H1 (cell line): ENCODE measurements around the gene HSPB1. TPM values are rescaled to one million over a fixed set of nuclear protein-coding genes. Genes with fewer than 3 reads are reported as not detected.

Experiments
- CTCF ChIA-PET: fragments of 300-600 bp; sonication (Branson Sonifier 250); formaldehyde crosslinking; loops from one replicate; lab custom pipeline; 2021; ENCODE audit not compliant: partially characterized antibody; lab: Charles Lee
- POLR2A ChIA-PET: fragments of 300-600 bp; sonication (Branson Sonifier 250); formaldehyde crosslinking; loops from one replicate; lab custom pipeline; 2021; ENCODE audit warnings: inconsistent platforms; ENCODE audit not compliant: partially characterized antibody; lab: Charles Lee
- DNase-seq, 2 experiments: peaks; one replicate each; pipeline versions ENCODE4 v3.0.0 to v3.0.0-alpha.2; 2010 to 2022; ENCODE audit warnings: low spot score in 2 of 2, low read depth in 1 of 2, mixed read lengths in 1 of 2
- FAIRE-seq: peaks from 2 replicates; lab custom pipeline; 2011; peaks lifted over from hg19 to GRCh38; lab: Jason Lieb, UNC
- H2AFZ ChIP-seq: 2 replicates; pipeline ENCODE4 v1.8.1; 2012; ENCODE audit warnings: low read length, inconsistent platforms
- H2AK5ac ChIP-seq: 2 replicates; pipeline ENCODE4 v1.6.1; 2013; ENCODE audit warnings: low read depth, low read length
- H2BK120ac ChIP-seq: replicated peaks from 2 replicates; pipeline ENCODE3; 2013; ENCODE audit warnings: low read depth, low read length, inconsistent platforms
- H2BK12ac ChIP-seq: 2 replicates; pipeline ENCODE4 v1.6.1; 2013; ENCODE audit warnings: low read depth, low read length
- H2BK15ac ChIP-seq: 2 replicates; pipeline ENCODE4 v1.6.1; 2013; ENCODE audit warnings: low read length
- H2BK20ac ChIP-seq: 2 replicates; pipeline ENCODE4 v1.6.1; 2013; ENCODE audit warnings: low read length
- H2BK5ac ChIP-seq: 2 replicates; pipeline ENCODE4 v1.6.1; 2013; ENCODE audit warnings: low read depth, low read length
- H3K14ac ChIP-seq: 2 replicates; pipeline ENCODE4 v1.6.1; 2013; ENCODE audit warnings: inconsistent platforms; ENCODE audit not compliant: insufficient read length
- H3K18ac ChIP-seq: 2 replicates; pipeline ENCODE4 v1.6.1; 2013; ENCODE audit warnings: low read length; ENCODE audit errors: extremely low read depth
- H3K23ac ChIP-seq: 2 replicates; pipeline ENCODE4 v1.6.1; 2013; ENCODE audit warnings: inconsistent platforms; ENCODE audit not compliant: insufficient read length
- H3K23me2 ChIP-seq: 2 replicates; pipeline ENCODE4 v1.6.1; 2013; ENCODE audit warnings: low read depth, low read length
- H3K27ac ChIP-seq: 2 replicates; pipeline ENCODE4 v1.6.1; 2011; ENCODE audit warnings: low read depth, low read length, inconsistent platforms
- H3K27me3 ChIP-seq, 4 experiments: replicated peaks in 1 of 4; 1 replicate in 1 of 4; 2 replicates in 3 of 4; pipeline versions ENCODE4 v1.6.1 to v1.8.1; 2011 to 2013; ENCODE audit warnings: low read length in 3 of 4, mild to moderate bottlenecking in 3 of 4, inconsistent platforms in 2 of 4, mixed read lengths in 2 of 4, moderate library complexity in 1 of 4; ENCODE audit not compliant: control insufficient read depth in 3 of 4, insufficient read depth in 3 of 4; ENCODE audit errors: extremely low read depth in 1 of 4
- H3K36me3 ChIP-seq, 4 experiments: 2 replicates each; pipeline versions ENCODE4 v1.6.1 to v1.8.1; 2011 to 2013; ENCODE audit warnings: mild to moderate bottlenecking in 4 of 4, low read length in 3 of 4, moderate library complexity in 2 of 4, control low read depth in 1 of 4, inconsistent platforms in 1 of 4; ENCODE audit not compliant: insufficient read depth in 4 of 4, control insufficient read depth in 2 of 4
- H3K4ac ChIP-seq: replicated peaks from 2 replicates; pipeline ENCODE3; 2013; ENCODE audit warnings: low read length, low read depth, mixed read lengths, inconsistent platforms; ENCODE audit not compliant: insufficient read length
- H3K4me1 ChIP-seq, 4 experiments: replicated peaks in 1 of 4; 1 replicate in 1 of 4; 2 replicates in 3 of 4; pipeline versions ENCODE4 v1.6.1 to v1.8.1; 2011 to 2013; ENCODE audit warnings: low read length in 3 of 4, inconsistent platforms in 2 of 4, mixed read lengths in 1 of 4; ENCODE audit not compliant: insufficient read depth in 4 of 4, control insufficient read depth in 3 of 4
- H3K4me2 ChIP-seq, 2 experiments: 2 replicates each; pipeline versions ENCODE4 v1.6.1 to v1.8.1; 2011 to 2013; ENCODE audit warnings: low read depth in 2 of 2, low read length in 2 of 2, control low read depth in 1 of 2, inconsistent platforms in 1 of 2, mild to moderate bottlenecking in 1 of 2; ENCODE audit not compliant: insufficient read depth in 1 of 2
- H3K4me3 ChIP-seq, 4 experiments: fragments of 200-600, 300-600 bp in 1 of 4; sonication (generic), shearing (Covaris generic), sonication (Bioruptor Twin) in 1 of 4; 2 replicates each; pipeline versions ENCODE4 v1.5.1 to v1.8.1; 2011 to 2016; ENCODE audit warnings: low read length in 4 of 4, low read depth in 3 of 4, control low read depth in 2 of 4, inconsistent platforms in 2 of 4, mild to moderate bottlenecking in 2 of 4, mixed read lengths in 1 of 4, moderate library complexity in 1 of 4; ENCODE audit not compliant: insufficient read depth in 2 of 4; ENCODE audit errors: extremely low read depth in 1 of 4
- H3K56ac ChIP-seq: replicated peaks from 2 replicates; pipeline ENCODE3; 2013; ENCODE audit warnings: low read depth, mild to moderate bottlenecking, mixed read lengths, low read length, inconsistent platforms; ENCODE audit not compliant: insufficient read length
- H3K79me1 ChIP-seq: 2 replicates; pipeline ENCODE4 v1.6.1; 2013; ENCODE audit warnings: low read depth, low read length, control low read depth
- H3K79me2 ChIP-seq, 2 experiments: 2 replicates each; pipeline versions ENCODE4 v1.6.1 to v1.8.1; 2012 to 2013; ENCODE audit warnings: low read length in 2 of 2, mild to moderate bottlenecking in 2 of 2, inconsistent platforms in 1 of 2; ENCODE audit not compliant: insufficient read depth in 2 of 2, control insufficient read depth in 1 of 2
- H3K9ac ChIP-seq, 4 experiments: replicated peaks in 1 of 4; 1 replicate in 1 of 4; 2 replicates in 3 of 4; pipeline versions ENCODE4 v1.6.1 to v1.8.1; 2011 to 2013; ENCODE audit warnings: low read depth in 3 of 4, low read length in 3 of 4, control low read depth in 2 of 4, mild to moderate bottlenecking in 2 of 4, moderate library complexity in 2 of 4, inconsistent platforms in 1 of 4; ENCODE audit errors: extremely low read depth in 1 of 4
- H3K9me3 ChIP-seq, 2 experiments: 2 replicates each; pipeline versions ENCODE4 v1.6.1 to v1.8.1; 2012 to 2013; ENCODE audit warnings: mild to moderate bottlenecking in 2 of 2, moderate library complexity in 2 of 2, control low read depth in 1 of 2, inconsistent platforms in 1 of 2, low read depth in 1 of 2, low read length in 1 of 2, mixed read lengths in 1 of 2; ENCODE audit not compliant: insufficient read depth in 2 of 2
- H4K20me1 ChIP-seq, 2 experiments: replicated peaks in 1 of 2; 2 replicates each; pipeline versions ENCODE3 to v1.8.1; 2011 to 2013; ENCODE audit warnings: inconsistent platforms in 2 of 2, low read length in 2 of 2, mild to moderate bottlenecking in 1 of 2; ENCODE audit not compliant: insufficient read depth in 2 of 2, control insufficient read depth in 1 of 2
- H4K5ac ChIP-seq: 2 replicates; pipeline ENCODE4 v1.6.1; 2013; ENCODE audit warnings: low read length, low read depth, mixed read lengths, inconsistent platforms; ENCODE audit not compliant: insufficient read length
- H4K8ac ChIP-seq: 2 replicates; pipeline ENCODE4 v1.8.0; 2013; ENCODE audit warnings: mild to moderate bottlenecking, moderate library complexity, low read length, inconsistent platforms; ENCODE audit not compliant: insufficient read depth; ENCODE audit errors: extremely low read depth
- H4K91ac ChIP-seq: replicated peaks from 2 replicates; pipeline ENCODE3; 2013; ENCODE audit warnings: low read length, mixed read lengths, inconsistent platforms; ENCODE audit not compliant: insufficient read length
- BACH1 ChIP-seq: IDR thresholded peaks from 2 replicates; pipeline ENCODE4 v1.6.1; 2012; ENCODE audit warnings: low read length, improper control_type of control experiment
- BCL11A ChIP-seq, 2 experiments: IDR thresholded peaks; one replicate each; pipeline ENCODE4 v1.6.1; 2011; ENCODE audit warnings: low read depth in 2 of 2, low read length in 2 of 2, mild to moderate bottlenecking in 2 of 2
- CBX8 ChIP-seq: fragments of 300-800, 300-1000 bp; sonication (generic); IDR thresholded peaks from 2 replicates; pipeline ENCODE4 v1.7.1; 2016; ENCODE audit warnings: low read depth, low read length, borderline replicate concordance
- CEBPB ChIP-seq: IDR thresholded peaks from 2 replicates; pipeline ENCODE4 v1.6.1; 2012; ENCODE audit warnings: low read depth, low read length
- CHD2 ChIP-seq: IDR thresholded peaks from 2 replicates; pipeline ENCODE4 v1.6.1; 2012; ENCODE audit warnings: low read length, improper control_type of control experiment
- EP300 ChIP-seq, 2 experiments: IDR thresholded peaks; 1 replicate in 1 of 2; 2 replicates in 1 of 2; pipeline ENCODE4 v1.6.1; 2011 to 2012; ENCODE audit warnings: low read depth in 2 of 2, low read length in 2 of 2, mild to moderate bottlenecking in 2 of 2, borderline replicate concordance in 1 of 2, inconsistent platforms in 1 of 2, moderate library complexity in 1 of 2
- GABPA ChIP-seq: IDR thresholded peaks from 2 replicates; pipeline ENCODE4 v1.6.1; 2011; ENCODE audit warnings: mild to moderate bottlenecking, low read length, moderate library complexity, borderline replicate concordance; ENCODE audit not compliant: insufficient read depth
- KDM4A ChIP-seq: IDR thresholded peaks from one replicate; pipeline ENCODE4 v1.7.1; 2012; ENCODE audit warnings: low read depth, mild to moderate bottlenecking, moderate library complexity, low read length, inconsistent platforms; ENCODE audit not compliant: severe bottlenecking
- NRF1 ChIP-seq: IDR thresholded peaks from 2 replicates; pipeline ENCODE4 v1.6.1; 2011; ENCODE audit warnings: mild to moderate bottlenecking, low read depth, low read length, improper control_type of control experiment
- POLR2A ChIP-seq, 2 experiments: IDR thresholded peaks; 1 replicate in 1 of 2; 2 replicates in 1 of 2; pipeline ENCODE4 v1.6.1; 2011; ENCODE audit warnings: low read depth in 2 of 2, low read length in 2 of 2, mild to moderate bottlenecking in 2 of 2; ENCODE audit errors: control extremely low read depth in 1 of 2
- RBBP5 ChIP-seq: IDR thresholded peaks from 2 replicates; pipeline ENCODE4 v1.7.1; 2012; ENCODE audit warnings: low read depth, mild to moderate bottlenecking, inconsistent platforms, low read length, moderate library complexity, borderline replicate concordance
- RXRA ChIP-seq: IDR thresholded peaks from 2 replicates; pipeline ENCODE4 v1.6.1; 2011; ENCODE audit warnings: low read depth, mild to moderate bottlenecking, low read length, moderate library complexity; ENCODE audit not compliant: insufficient read depth
- SIN3A ChIP-seq, 2 experiments: IDR thresholded peaks in 1 of 2; conservative IDR thresholded peaks in 1 of 2; 2 replicates each; pipeline ENCODE4 v1.6.1; 2011 to 2012; ENCODE audit warnings: low read length in 2 of 2, improper control_type of control experiment in 1 of 2, low read depth in 1 of 2, mild to moderate bottlenecking in 1 of 2
- SP1 ChIP-seq: IDR thresholded peaks from 2 replicates; pipeline ENCODE4 v1.6.1; 2011; ENCODE audit warnings: low read depth, low read length
- TCF12 ChIP-seq: IDR thresholded peaks from 2 replicates; pipeline ENCODE4 v1.6.1; 2011; ENCODE audit warnings: low read depth, mild to moderate bottlenecking, low read length
- WGBS, 2 experiments: shearing (Covaris generic) in 1 of 2; methylation state at CpG; one replicate each; pipeline versions ENCODE4 v1.1.6 to v1.1.7; 2013 to 2015; ENCODE audit warnings: low lambda C conversion rate in 2 of 2, mixed read lengths in 2 of 2, inconsistent platforms in 1 of 2, low coverage in 1 of 2, missing lambda C conversion rate in 1 of 2; ENCODE audit not compliant: insufficient replicate concordance in 2 of 2, insufficient coverage in 1 of 2, insufficient read length in 1 of 2; ENCODE audit errors: extremely low coverage in 1 of 2, missing lambda C conversion rate in 1 of 2; 5-methylcytosine and 5-hydroxymethylcytosine counted together
- polyA plus RNA-seq, 7 experiments: library from polyadenylated mRNA; depleted of rRNA in 3 of 7; stranded (reverse) in 5 of 7; unstranded in 2 of 7; fragments of >200 nt in 5 of 7; fragments of 200-250 nt in 2 of 7; gene quantifications; 1 replicate in 5 of 7; 2 replicates in 1 of 7; 4 replicates in 1 of 7; pipeline versions ENCODE4 v1.2.1 to v1.2.3, GENCODE V29; 2011 to 2013; ENCODE audit warnings: missing spikeins in 2 of 7, mixed read lengths in 2 of 7
- total RNA-seq: library from RNA; stranded (reverse); fragmentation: NEBNext Ultra II Directional; extraction: Animal tissue kit (Norgen Biotek cat#: 25700); gene quantifications from 2 replicates; pipeline ENCODE4 v1.2.1, GENCODE V29; 2021

The HSPB1 gene
- total and polyA plus RNA-seq, 2 of the 8 experiments (the other 6 are each of a cell fraction or from before 2014, with no cell fraction given), result 165 to 254 TPM

DNA sequence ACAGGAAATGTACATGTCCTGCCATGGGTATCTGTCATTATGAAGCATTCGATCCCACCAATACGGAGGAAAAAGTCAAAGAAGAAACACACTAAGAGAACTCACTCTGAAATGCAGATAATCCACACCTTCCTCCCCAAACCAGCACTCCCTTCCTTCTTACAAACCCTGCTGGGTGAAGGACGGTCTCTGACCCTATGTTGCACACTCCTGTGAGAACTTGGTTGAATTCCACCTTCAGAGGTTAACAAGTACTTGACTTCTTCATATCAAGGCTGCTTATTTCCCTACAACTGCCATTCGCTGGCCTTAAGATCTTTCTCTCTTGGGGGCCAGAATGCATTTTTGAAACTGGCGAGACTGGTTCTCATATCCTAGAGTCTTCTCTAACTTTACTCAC lies 39.7 kb downstream of the HSPB1 start:
- Histone ChIP-seq H2BK5ac (no peak overlapping the region), H3K4me1 (peaks cover 0 to 4% (median 1%) of the 10 kb centered on the region in 4 experiments; a peak in 1 of 7 replicates), H3K79me2 (peaks cover 55 to 99% of the 10 kb centered on the region in 2 experiments), H3K27me3 (no peaks in the 10 kb centered on the region), H3K56ac (no peak overlapping the region), H2AFZ (no peak overlapping the region), H3K36me3 (peaks cover 11 to 85% (median 42%) of the 10 kb centered on the region in 4 experiments), H2BK20ac (no peak overlapping the region), H3K4me3 (no peak overlapping the region), H2AK5ac (no peak overlapping the region), H3K79me1 (peaks cover 19% of the 10 kb centered on the region), H4K8ac (no peak overlapping the region), H4K5ac (no peak overlapping the region), H2BK12ac (no peak overlapping the region), H3K27ac (no peak overlapping the region), H3K23ac (no peak overlapping the region), H4K20me1 (peaks cover 32 to 53% of the 10 kb centered on the region in 2 experiments), H3K4ac (no peak overlapping the region), H3K4me2 (no peak overlapping the region), H3K9me3 (no peaks in the 10 kb centered on the region), H3K23me2 (no peaks in the 10 kb centered on the region), H3K14ac (no peak overlapping the region), H2BK15ac (no peak overlapping the region), H2BK120ac (no peak overlapping the region), H3K9ac (no peak overlapping the region), H3K18ac (no peak overlapping the region), H4K91ac (no peak overlapping the region)
- 81% methylated on average over 5 of the region's 5 CpGs; no CpG with 5 or more reads in 1 of the 2 experiments for WGBS, 2 experiments
- DNase-seq (no peak), FAIRE-seq (no peak)
- CTCF ChIA-PET, result no interaction called here
- POLR2A ChIA-PET, result interaction anchor here (1.2 to 15.6 kb wide), 3 partner anchors 11 to 29 kb away, joined by 3 to 249 read pairs (median 10); partner anchors contain the start of gene YWHAG
- no peak for TF ChIP-seq BACH1
- TF ChIP-seq CBX8, result no peak
- TF ChIP-seq NRF1, result no peak
- no peak for TF ChIP-seq POLR2A (IDR thresholded peaks at IDR 0.05; ENCODE audit: control extremely low read depth in 1 of 2, low read depth in 2 of 2, low read length in 2 of 2)
- TF ChIP-seq SIN3A (conservative IDR thresholded peaks at IDR 0.05 in 1 of 2, IDR thresholded peaks at IDR 0.05 in 1 of 2; ENCODE audit: low read depth in 1 of 2, low read length in 2 of 2), result no peak
- TF ChIP-seq EP300 (IDR thresholded peaks at IDR 0.05; ENCODE audit: borderline replicate concordance in 1 of 2, low read depth in 2 of 2, low read length in 2 of 2), result no peak
- TF ChIP-seq RXRA, result no peak
- TF ChIP-seq RBBP5, result no peak
- TF ChIP-seq KDM4A, result no peak
- TF ChIP-seq CEBPB, result no peak
- no peak for TF ChIP-seq GABPA
- TF ChIP-seq TCF12, result no peak
- TF ChIP-seq CHD2, result no peak
- TF ChIP-seq BCL11A (IDR thresholded peaks at IDR 0.05; ENCODE audit: low read depth in 2 of 2, low read length in 2 of 2), result no peak
- no peak for TF ChIP-seq SP1
